ENCODE results near the gene ARAP3.
A peak's percentile ranks its signal among the peaks of the same experiment; 100 is the strongest.
"Not testable (repeated sequence)": the region's sequence is repeated elsewhere in the genome, so short reads cannot be mapped to it uniquely, and the experiment has no call there.

The ARAP3 gene

DNA sequence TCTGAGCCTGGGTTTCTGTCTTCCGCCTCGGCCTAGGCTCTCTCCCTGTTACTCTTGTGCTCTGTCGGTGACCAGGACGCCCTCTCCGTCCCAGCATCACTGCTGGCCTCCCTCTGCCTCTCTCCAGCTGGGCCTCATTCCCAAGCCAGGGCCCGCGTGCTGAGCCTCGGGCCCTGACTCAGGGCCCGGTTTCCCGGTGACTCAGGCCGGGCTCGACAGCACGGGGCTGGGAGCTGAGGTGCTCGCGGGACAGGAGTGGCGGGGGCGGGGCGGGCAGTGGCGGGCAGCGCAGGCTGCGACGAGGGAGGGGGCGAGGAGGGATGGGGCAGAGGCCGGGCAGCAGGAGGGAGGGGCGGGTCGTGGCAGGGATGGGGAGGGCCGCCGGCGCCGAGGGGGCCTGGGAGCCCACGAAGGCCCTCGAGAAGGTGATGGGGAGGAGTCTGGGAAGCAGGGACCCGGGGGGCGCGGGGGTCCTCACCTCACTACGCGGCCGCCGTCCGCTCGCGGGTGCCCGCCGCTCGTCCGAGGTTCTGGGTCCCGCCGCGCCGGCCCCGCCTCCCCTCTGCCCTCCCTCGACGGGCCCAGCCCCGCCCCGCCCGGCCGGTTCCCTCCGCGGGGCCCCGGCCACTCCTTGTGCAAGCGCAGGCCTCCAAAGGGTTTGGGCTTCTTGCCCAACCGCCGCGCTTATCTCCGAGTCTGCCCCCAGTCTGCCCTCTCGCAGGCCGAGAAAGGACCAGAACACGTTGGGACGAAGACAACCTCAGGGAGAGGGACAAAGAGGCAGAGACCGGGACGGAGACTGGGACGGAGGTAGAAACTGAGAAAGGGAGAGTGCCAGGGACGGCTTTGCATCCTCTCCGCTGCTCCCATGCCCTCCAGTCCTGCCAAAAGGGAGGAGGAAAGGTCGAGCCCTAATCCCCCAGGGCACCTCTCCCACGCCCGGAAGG is at the start of gene ARAP3:
ARAP3 (minus strand) TSS at position 536 of the 947 bp plus-strand sequence. CDS start 1,744 bp downstream, outside the sequence.
- DNase-seq, result peak in 1 of 2 experiments; percentile 15

DNA sequence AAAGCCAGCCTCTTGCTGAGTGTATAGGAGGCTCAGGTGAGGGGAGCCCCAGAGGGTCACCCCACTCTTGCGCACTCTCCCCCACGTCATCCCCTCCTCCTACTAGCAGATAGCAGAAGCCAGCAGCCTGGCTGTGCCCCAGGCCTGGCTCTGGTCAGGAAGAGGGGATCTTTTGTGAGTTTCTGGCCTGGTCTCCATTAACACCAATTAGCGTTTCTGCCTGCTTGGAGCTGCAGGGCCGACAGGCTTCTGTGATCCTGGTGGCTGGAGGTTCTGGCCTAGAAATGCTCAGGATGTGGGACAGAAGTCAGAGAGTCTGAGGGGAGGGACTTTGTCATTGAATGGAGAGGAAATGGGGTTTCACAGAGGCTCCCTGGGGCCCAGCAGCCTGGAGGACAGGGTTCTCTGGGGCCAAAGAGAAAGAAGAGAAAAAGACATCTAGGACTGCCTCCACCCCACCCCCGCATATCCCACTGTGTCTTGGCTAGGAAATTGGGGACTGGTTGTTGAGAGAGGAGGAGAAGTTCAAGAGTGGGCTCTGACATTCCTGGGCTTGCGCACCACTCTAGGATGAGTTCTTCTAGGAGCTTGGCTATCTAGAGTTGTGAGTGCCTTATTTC is 47.5 kb upstream of the ARAP3 start:
- DNase-seq, result no peak

- DNase-seq, result no peak
These were observed 43.9 kb upstream of the ARAP3 start for GRCh38 chr5:141725891-141726290.

- DNase-seq, result not testable (repeated sequence)
These were observed 43.1 kb upstream of the ARAP3 start for GRCh38 chr5:141725174-141725573.

DNA sequence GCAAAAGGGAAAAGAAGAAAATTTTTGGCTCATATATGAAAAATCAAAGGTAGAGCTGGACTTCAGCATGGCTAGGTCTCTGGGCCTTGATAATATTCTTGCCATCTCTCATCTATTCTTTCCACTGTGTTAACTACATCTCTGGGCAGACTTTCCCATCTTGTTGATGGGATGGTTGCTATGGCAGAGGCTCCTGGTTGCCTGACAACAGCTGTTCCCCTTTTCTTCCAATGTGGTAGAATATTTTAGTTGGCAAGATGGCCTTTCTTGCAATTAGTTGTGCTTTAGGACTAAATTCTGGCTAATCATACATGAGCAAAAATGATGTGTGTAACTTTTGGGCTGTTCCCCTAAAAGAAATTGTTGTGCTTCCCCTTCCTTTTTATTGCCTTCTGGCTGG is 40.2 kb upstream of the ARAP3 start:
- peak in 1 of 2 experiments; percentile 21 for DNase-seq

GRCh38 chr5:141717043-141717442 is 35.0 kb upstream of the ARAP3 start:
- no peak for DNase-seq

GRCh38 chr5:141716468-141716867 is 34.4 kb upstream of the ARAP3 start:
- no peak for DNase-seq

DNA sequence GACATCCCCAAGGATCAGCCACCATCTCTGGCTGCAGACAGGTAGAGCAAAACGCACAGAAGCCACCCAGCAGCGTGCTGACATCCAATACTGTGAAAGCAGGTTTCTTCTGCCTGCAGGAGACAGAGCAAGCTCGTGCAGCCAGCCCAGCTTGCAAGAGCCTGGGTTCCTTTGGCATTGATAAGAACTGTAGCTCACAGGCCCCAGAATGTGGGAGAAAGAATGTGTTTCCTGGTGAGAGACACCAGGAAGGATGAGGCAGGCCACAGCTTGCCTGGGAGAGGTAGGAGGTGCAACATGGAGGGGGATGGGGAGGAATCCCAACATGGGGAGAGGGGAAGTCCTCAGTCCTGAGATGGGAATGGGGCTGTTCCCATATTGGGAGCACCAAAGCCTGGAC is 34.0 kb upstream of the ARAP3 start:
- DNase-seq, result no peak

- DNase-seq, result no peak
These were observed 33.4 kb upstream of the ARAP3 start for GRCh38 chr5:141715346-141715905.

DNA sequence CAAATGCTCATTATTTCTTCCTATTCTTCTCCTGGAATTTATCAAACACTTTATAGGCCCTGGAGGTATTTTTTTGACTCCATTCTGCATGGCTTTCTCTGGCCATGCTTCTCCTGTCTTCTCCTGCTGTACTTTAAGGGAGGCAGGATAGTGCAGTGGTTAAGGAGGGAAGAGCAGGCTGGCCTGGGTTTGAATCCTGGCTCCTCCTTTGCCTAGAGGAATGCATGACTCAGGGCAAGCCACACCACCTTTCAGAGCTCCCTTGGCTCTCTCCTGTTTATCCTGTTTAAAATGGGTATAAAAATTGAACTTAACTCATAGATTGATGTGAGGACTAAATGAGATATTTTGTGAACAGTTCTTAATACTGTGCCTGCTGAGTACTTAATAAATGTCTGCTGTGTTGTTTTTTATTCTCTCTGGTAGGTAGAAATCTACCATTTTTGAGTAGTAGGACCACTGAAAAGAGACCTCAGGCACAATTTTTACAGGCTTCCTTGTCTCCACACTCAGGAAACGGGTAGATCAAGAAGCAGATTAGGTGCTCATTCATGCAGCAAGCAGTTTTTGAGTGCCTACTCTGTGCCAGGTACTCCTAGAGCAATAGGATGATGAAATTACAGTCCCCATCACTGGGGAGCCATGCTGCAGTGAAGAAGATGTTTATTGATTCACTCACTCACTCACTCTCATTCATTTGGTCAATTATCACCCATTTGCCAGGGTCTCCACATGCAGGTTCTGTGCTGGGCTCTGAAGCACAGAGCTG is 32.7 kb upstream of the ARAP3 start:
- DNase-seq, result no peak

DNA sequence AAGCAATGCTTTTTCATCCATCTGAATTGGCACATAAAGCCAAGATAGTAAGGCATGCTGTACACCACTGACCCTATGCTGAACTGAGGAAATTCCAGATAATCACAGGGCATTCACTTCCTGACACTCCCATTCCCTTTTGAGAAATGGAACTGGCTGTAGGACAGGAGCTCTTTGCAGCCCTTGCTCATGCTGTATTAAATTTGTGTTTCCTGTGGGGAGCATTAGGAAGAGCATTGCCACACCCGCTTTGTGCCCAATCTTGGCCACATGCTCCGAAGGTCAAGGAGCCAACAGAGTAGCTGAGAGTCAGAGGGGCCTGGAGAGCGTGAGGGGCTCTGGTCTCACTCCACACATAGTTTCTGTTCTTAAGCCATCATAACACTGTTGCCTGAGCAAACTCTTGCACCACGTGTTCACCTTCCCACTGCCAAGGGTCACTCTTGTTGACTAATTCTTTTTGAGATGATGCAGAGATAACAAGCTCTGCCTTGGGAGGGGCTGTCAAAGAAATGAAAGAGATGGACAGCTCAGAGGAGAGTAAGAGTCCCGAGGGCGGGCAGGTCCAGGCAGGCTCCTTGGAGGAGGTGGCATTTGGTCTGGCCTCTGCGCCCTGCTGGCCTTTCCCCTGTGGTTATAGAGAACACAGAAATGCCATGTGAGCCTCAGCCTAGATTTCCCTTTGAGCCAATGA is 31.7 kb upstream of the ARAP3 start:
- DNase-seq, result no peak

GRCh38 chr5:141711687-141712086 is 29.7 kb upstream of the ARAP3 start:
- no peak for DNase-seq

GRCh38 chr5:141709699-141710267 is 27.8 kb upstream of the ARAP3 start:
- no peak for DNase-seq

GRCh38 chr5:141708016-141708415 is 26.0 kb upstream of the ARAP3 start:
- DNase-seq, result no peak

DNA sequence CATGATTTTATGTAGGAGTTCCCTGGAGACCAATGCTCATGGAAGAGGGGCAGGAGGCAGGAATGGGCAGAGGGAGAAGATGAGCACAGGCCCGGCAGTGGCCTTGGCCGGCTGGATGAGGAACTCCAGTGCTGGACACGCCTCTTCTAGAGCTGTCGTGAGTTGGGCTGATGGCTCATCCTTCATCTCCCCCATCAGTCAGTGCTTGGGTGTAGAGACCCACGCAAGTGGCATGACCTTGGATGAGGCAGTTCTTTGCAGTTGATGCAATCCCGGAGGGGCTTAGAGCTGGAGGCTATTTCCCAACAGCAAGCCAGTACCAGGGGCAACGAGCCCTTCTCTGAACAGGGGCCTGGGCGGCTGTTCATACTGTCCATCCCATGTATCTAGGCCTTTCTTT is 25.5 kb upstream of the ARAP3 start:
- no peak for DNase-seq

DNA sequence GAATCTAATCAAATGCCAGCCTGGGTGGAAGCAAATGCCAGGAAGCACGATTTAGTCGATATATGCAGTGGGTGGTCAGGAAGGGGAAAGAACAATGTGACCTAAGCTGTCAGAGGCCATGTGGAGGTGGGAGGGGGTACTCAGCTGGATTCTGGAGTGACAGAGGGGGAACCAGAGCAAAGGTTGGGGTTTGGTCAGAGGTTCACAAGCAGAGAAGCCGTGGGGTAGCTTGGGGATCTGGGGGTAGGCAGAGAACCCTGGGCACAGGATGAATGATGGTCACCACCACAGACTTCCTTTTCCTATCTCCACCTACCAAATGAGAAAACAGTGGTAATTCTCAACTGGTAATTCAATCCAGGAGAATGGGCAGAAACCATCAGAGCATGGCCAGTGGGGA is 24.1 kb upstream of the ARAP3 start:
- DNase-seq, result no peak

GRCh38 chr5:141705469-141705868 is 23.4 kb upstream of the ARAP3 start:
- no peak for DNase-seq

DNA sequence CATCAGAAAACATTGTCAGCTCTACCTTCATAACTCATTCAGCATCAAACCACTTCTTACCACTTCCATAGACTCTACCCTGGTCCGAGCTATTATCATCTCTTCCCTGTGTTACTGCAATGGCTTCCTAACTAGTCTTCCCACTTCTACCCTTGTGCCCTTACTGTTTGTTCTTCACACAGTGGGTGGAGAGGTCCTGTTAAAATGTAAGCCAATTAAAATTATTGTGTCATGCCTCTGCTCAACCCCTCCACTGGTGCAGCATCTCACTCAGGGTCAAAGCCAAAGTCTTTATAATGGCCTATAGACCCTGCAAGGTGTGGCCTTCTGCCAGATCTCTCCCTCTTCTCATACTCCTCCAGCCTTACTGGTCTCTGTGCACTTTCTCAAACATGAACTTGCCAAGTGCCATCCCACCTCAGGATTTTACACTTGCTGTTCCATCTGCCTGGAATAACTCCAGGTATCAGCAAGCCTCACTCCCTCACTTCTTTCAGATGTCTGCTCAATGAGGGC is 22.8 kb upstream of the ARAP3 start:
- DNase-seq, result no peak

GRCh38 chr5:141703133-141703561 is 21.1 kb upstream of the ARAP3 start:
- peak in 1 of 2 experiments; percentile 31 for DNase-seq

DNA sequence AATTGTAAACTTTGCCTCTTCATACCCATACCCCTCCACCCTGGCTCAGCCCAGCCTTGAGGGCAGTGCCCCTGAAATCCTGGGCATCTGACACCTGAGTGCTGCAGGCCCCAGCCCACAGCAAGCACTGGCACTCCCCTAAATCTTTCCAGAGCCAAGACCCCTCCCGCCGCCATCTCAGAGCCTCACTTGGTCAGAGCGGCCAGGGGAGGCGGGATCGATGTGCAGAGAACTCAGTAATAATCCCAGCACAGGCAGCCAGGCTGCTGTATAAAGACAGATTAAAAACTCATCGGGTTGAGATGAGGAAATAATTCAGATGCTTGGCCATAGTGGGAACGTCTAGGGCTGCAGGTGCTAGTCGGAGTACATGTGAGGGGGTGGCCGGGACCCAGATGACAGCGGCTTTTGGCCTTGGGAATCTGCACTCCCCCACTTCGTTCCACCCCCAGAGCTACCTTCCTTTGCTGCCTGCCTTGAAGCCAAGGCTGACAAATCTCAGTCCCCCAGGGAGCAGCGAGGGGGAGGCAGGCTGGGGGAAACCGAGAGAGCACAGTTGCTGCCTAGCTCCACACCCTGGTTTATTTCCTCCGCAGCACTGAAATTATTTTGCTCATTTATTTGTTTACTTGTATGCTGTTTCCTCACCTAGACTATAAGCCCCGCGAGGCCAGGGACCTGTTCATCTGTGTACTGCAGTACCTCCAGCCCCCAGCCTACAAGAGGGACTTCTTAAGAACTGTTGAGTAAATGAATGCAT is 19.5 kb upstream of the ARAP3 start:
- DNase-seq, result no peak

- DNase-seq, result no peak
These were observed 15.6 kb upstream of the ARAP3 start for GRCh38 chr5:141697586-141697985.
